ENCODE results near the gene CCDC127.

- TF ChIP-seq CTCF (conservative IDR thresholded peaks at IDR 0.05; ENCODE audit: low read depth, low read length) (no peak), EZH2 (IDR thresholded peaks at IDR 0.05; ENCODE audit: low read length, unreplicated experiment) (no peak), EZH2phosphoT487 (IDR thresholded peaks at IDR 0.05; ENCODE audit: borderline replicate concordance, low read length) (no peak)
Observed at GRCh38 chr5:225334-225733, 7.4 kb upstream of the CCDC127 start.
